Spleen (tissue), 7 donors: ENCODE data around the gene PTTG1.

ENCODE experiments used
- POLR2A ChIP-seq, 3 donors: fragments of 450-650 bp; IDR thresholded peaks; one replicate each; pipeline ENCODE4 v1.5.1; 2017; ENCODE audit warnings: antibody characterized with exemption in 3 of 3, mild to moderate bottlenecking in 1 of 3
- TF ChIP-seq, protein P1 (sequence below), 11 experiments: fragments of 200-600 bp in 7 of 11; fragments of 450-650 bp in 4 of 11; sonication (generic) in 4 of 11; IDR thresholded peaks in 8 of 11; conservative IDR thresholded peaks in 3 of 11; 1 replicate in 7 of 11; 2 replicates in 4 of 11; pipeline versions ENCODE4 v1.4.0 to v1.8.0; 2016 to 2021; ENCODE audit warnings: antibody characterized with exemption in 11 of 11, inconsistent platforms in 4 of 11, mild to moderate bottlenecking in 1 of 11
- donor health status: DM: no; HTN: no; CAD: no; lungs with moderate emphysema.
- donor health status: DM: no; HTN: no; CAD: no.
- donor health status: DM: no; HTN: no; CAD: no.

DNA sequence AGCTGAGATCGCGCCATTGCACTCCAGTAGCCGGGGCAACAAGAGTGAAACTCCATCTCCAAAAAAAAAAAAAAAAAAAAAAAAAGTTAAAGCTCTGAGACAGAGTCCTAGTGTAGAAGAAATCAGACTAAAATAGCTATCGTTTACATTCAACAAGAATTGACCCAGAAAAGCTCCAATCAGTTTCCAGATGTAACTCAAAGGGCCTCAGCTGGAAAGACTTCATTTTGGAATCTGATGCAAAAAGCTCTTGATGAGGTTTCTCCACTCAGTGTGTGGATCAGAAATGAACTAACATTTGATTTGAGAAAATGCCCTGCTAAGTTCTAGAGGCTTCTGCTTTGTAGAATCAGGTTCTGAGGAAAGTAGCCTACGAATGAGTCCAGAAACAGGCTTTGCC lies 44.0 kb upstream of the PTTG1 start:
- TF ChIP-seq, protein P1, sequence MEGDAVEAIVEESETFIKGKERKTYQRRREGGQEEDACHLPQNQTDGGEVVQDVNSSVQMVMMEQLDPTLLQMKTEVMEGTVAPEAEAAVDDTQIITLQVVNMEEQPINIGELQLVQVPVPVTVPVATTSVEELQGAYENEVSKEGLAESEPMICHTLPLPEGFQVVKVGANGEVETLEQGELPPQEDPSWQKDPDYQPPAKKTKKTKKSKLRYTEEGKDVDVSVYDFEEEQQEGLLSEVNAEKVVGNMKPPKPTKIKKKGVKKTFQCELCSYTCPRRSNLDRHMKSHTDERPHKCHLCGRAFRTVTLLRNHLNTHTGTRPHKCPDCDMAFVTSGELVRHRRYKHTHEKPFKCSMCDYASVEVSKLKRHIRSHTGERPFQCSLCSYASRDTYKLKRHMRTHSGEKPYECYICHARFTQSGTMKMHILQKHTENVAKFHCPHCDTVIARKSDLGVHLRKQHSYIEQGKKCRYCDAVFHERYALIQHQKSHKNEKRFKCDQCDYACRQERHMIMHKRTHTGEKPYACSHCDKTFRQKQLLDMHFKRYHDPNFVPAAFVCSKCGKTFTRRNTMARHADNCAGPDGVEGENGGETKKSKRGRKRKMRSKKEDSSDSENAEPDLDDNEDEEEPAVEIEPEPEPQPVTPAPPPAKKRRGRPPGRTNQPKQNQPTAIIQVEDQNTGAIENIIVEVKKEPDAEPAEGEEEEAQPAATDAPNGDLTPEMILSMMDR (IDR thresholded peaks at IDR 0.05 in 8 of 11, conservative IDR thresholded peaks at IDR 0.05 in 3 of 11) = no peak
- no peak for TF ChIP-seq POLR2A (IDR thresholded peaks at IDR 0.05)
